MCF 10A (cell line): Measurements from ENCODE around the gene PLCD3. TPM values are rescaled to one million over a fixed set of nuclear protein-coding genes. Genes with fewer than 3 reads are reported as not detected.
A peak's percentile ranks its signal among the peaks of the same experiment; 100 is the strongest.

Experiments
- BruUV-seq: library from RNA; stranded (reverse); fragments of 400-500 nt; replicated peaks from 2 replicates; lab custom pipeline; 2021; lab: Mats Ljungman, UMichigan
- CTCF ChIA-PET: fragments of 300-600 bp; sonication (Branson Sonifier 250); formaldehyde crosslinking; extraction: SDS; loops from one replicate; lab custom pipeline; 2021; ENCODE audit warnings: antibody characterized with exemption, inconsistent platforms; lab: Yijun Ruan, JAX
- POLR2A ChIA-PET: fragments of 300-600, 350-650 bp; sonication (Branson Sonifier 250); formaldehyde crosslinking; extraction: SDS; loops from one replicate; lab custom pipeline; 2020; ENCODE audit warnings: antibody characterized with exemption, inconsistent platforms; lab: Yijun Ruan, JAX
- DNase-seq: peaks from one replicate; pipeline ENCODE4 v3.0.0-alpha.2; 2018; ENCODE audit not compliant: unreplicated experiment
- H3K27ac Mint-ChIP-seq: one replicate; pipeline ENCODE4 v1.8.0; 2022; ENCODE audit warnings: mild to moderate bottlenecking, low read depth, mixed read lengths; ENCODE audit not compliant: unreplicated experiment
- H3K27me3 Mint-ChIP-seq: one replicate; pipeline ENCODE4 v1.8.0; 2022; ENCODE audit warnings: mixed read lengths; ENCODE audit not compliant: insufficient read depth, unreplicated experiment
- H3K36me3 Mint-ChIP-seq: one replicate; pipeline ENCODE4 v1.8.0; 2022; ENCODE audit warnings: mild to moderate bottlenecking, moderate library complexity, mixed read lengths; ENCODE audit not compliant: insufficient read depth, unreplicated experiment
- H3K4me1 Mint-ChIP-seq: one replicate; pipeline ENCODE4 v1.8.0; 2022; ENCODE audit warnings: mixed read lengths; ENCODE audit not compliant: insufficient read depth, unreplicated experiment
- H3K4me3 Mint-ChIP-seq: one replicate; pipeline ENCODE4 v1.8.0; 2022; ENCODE audit warnings: mild to moderate bottlenecking, moderate library complexity, mixed read lengths; ENCODE audit not compliant: unreplicated experiment
- H3K9me3 Mint-ChIP-seq: one replicate; pipeline ENCODE4 v1.8.0; 2022; ENCODE audit warnings: mixed read lengths; ENCODE audit not compliant: unreplicated experiment
- intact Hi-C: fragments of 100-400 bp; cut with micrococcal nuclease; formaldehyde crosslinking; loops from 2 replicates; pipeline ENCODE4 v1.14.1; 2022
- total RNA-seq: library from RNA; stranded (reverse); gene quantifications from 2 replicates; pipeline ENCODE4 v1.2.3, GENCODE V29; 2022
- TF ChIP-seq, protein P1 (sequence below): fragments of 200-600 bp; IDR thresholded peaks from one replicate; pipeline ENCODE4 v1.8.0; 2022; ENCODE audit warnings: antibody characterized with exemption, mild to moderate bottlenecking; ENCODE audit not compliant: unreplicated experiment

Gene PLCD3
- total RNA-seq, 1 experiment from 2014 or later = 69.7 TPM

DNA sequence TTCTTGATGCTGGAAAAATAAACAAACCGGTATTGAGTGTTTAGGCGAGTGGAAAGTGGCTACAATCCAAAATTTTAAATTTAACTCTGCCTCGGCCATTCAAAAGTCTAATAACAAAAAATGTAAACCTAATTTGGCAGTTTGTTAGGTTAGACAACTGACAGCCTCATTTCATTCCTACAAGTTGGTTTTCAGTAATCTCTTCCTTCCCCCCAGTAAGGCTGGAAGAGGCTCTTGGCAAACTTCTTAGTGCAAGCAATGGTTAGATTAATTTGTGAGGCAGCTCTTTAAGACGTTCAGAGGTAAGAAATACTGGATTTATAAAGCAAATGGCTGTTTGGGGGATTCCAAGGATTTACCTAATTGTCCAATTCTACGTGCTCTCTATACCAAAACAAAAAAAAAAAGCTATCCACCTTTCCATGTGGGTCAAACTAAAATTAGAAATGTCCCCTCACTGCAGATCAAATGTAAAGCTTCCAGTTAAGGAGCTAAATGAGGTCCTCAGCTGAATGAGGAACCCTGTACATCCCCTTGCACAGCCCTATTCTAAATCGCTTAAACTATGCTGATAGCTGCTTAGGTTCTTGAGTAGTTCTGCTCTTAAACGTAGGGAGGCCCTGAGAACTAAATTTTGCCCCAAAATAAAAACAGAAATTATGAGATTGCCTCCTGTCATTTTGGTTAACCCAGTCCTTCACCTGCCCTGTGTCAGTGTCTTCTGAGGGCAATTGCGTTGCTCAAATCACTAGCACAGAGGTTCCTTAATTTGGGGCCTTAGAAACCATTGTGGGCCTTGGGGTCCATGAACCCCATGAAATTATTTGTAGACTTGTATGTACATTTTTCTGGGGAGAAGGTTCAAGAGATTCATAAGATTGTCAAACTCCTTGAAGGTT lies 18.8 kb upstream of the PLCD3 start:
- TF ChIP-seq, protein P1, sequence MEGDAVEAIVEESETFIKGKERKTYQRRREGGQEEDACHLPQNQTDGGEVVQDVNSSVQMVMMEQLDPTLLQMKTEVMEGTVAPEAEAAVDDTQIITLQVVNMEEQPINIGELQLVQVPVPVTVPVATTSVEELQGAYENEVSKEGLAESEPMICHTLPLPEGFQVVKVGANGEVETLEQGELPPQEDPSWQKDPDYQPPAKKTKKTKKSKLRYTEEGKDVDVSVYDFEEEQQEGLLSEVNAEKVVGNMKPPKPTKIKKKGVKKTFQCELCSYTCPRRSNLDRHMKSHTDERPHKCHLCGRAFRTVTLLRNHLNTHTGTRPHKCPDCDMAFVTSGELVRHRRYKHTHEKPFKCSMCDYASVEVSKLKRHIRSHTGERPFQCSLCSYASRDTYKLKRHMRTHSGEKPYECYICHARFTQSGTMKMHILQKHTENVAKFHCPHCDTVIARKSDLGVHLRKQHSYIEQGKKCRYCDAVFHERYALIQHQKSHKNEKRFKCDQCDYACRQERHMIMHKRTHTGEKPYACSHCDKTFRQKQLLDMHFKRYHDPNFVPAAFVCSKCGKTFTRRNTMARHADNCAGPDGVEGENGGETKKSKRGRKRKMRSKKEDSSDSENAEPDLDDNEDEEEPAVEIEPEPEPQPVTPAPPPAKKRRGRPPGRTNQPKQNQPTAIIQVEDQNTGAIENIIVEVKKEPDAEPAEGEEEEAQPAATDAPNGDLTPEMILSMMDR = no peak
- ChIA-PET CTCF (interaction anchor here (0.6 to 7.5 kb wide), 13 partner anchors 11 to 697 kb away, joined by 3 to 200 read pairs (median 8); partner anchors contain the start of genes ACBD4, HEXIM2 and PLCD3), POLR2A (interaction anchor here (0.6 to 12.7 kb wide), 21 partner anchors 16 to 289 kb away, joined by 3 to 1083 read pairs (median 9); partner anchors contain the start of genes ACBD4, HEXIM2, MAP3K14 and NMT1)
- no peak for DNase-seq
- Mint-ChIP-seq H3K9me3 (no peaks in the 10 kb centered on the region), H3K4me3 (peak overlapping the region; percentile 97), H3K36me3 (peaks cover 56% of the 10 kb centered on the region), H3K4me1 (peaks cover 21% of the 10 kb centered on the region), H3K27me3 (no peaks in the 10 kb centered on the region), H3K27ac (peak overlapping the region; percentile 51)
- BruUV-seq = no TSS peak
- intact Hi-C loops = no loop called here

DNA sequence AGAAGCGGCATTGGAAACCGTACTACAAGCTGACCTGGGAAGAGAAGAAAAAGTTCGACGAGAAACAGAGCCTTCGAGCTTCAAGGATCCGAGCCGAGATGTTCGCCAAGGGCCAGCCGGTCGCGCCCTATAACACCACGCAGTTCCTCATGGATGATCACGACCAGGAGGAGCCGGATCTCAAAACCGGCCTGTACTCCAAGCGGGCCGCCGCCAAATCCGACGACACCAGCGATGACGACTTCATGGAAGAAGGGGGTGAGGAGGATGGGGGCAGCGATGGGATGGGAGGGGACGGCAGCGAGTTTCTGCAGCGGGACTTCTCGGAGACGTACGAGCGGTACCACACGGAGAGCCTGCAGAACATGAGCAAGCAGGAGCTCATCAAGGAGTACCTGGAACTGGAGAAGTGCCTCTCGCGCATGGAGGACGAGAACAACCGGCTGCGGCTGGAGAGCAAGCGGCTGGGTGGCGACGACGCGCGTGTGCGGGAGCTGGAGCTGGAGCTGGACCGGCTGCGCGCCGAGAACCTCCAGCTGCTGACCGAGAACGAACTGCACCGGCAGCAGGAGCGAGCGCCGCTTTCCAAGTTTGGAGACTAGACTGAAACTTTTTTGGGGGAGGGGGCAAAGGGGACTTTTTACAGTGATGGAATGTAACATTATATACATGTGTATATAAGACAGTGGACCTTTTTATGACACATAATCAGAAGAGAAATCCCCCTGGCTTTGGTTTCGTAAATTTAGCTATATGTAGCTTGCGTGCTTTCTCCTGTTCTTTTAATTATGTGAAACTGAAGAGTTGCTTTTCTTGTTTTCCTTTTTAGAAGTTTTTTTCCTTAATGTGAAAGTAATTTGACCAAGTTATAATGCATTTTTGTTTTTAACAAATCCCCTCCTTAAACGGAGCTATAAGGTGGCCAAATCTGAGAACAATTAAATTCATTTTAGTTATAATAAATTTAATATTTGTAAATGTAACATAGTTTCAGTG lies 17.7 kb upstream of the PLCD3 start:
- Mint-ChIP-seq H3K9me3 (no peaks in the 10 kb centered on the region), H3K36me3 (peaks cover 50% of the 10 kb centered on the region), H3K27ac (peak overlapping the region; percentile 100), H3K4me1 (peaks cover 23% of the 10 kb centered on the region), H3K27me3 (no peaks in the 10 kb centered on the region), H3K4me3 (peak overlapping the region; percentile 97)
- ChIA-PET POLR2A (interaction anchor here (0.6 to 12.7 kb wide), 38 partner anchors 9 to 1135 kb away, joined by 3 to 1083 read pairs (median 6); partner anchors contain the start of genes ACBD4, DCAKD, EFTUD2 and FMNL1), CTCF (interaction anchor here (0.6 to 7.5 kb wide), 29 partner anchors 7 to 927 kb away, joined by 3 to 200 read pairs (median 4); partner anchors contain the start of genes ACBD4, HEXIM2 and PLCD3)
- peak; percentile 71 for DNase-seq
- no TSS peak for BruUV-seq
- TF ChIP-seq, protein P1 = peak; percentile 10
- intact Hi-C loops = loop anchor here (1.0 to 5.0 kb wide), 3 partner anchors 15 to 167 kb away; partner anchors contain the start of genes ACBD4 and MAP3K14

DNA sequence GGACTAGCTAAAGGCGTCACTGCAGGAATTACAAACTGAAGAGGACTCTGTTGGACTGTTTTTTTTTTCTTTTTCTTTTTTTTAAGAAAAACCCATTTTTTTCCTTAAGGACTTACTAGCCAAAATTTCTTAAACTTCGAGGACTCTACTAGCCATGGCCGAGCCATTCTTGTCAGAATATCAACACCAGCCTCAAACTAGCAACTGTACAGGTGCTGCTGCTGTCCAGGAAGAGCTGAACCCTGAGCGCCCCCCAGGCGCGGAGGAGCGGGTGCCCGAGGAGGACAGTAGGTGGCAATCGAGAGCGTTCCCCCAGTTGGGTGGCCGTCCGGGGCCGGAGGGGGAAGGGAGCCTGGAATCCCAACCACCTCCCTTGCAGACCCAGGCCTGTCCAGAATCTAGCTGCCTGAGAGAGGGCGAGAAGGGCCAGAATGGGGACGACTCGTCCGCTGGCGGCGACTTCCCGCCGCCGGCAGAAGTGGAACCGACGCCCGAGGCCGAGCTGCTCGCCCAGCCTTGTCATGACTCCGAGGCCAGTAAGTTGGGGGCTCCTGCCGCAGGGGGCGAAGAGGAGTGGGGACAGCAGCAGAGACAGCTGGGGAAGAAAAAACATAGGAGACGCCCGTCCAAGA lies 16.8 kb upstream of the PLCD3 start:
- Mint-ChIP-seq H3K27me3 (no peaks in the 10 kb centered on the region), H3K27ac (peak overlapping the region; percentile 100), H3K4me1 (peaks cover 23% of the 10 kb centered on the region), H3K4me3 (peak overlapping the region; percentile 97), H3K9me3 (no peaks in the 10 kb centered on the region), H3K36me3 (peaks cover 50% of the 10 kb centered on the region)
- peak; percentile 88 for DNase-seq
- BruUV-seq = no TSS peak
- ChIA-PET POLR2A (interaction anchor here (0.6 to 12.7 kb wide), 47 partner anchors 8 to 744 kb away, joined by 3 to 1083 read pairs (median 5); partner anchors contain the start of genes ACBD4, DCAKD, EFTUD2 and FMNL1), CTCF (interaction anchor here (0.6 to 7.5 kb wide), 36 partner anchors 8 to 926 kb away, joined by 3 to 200 read pairs (median 4); partner anchors contain the start of genes ACBD4, HEXIM2 and PLCD3)
- intact Hi-C loops = loop anchor here (1.0 to 5.0 kb wide), 3 partner anchors 14 to 168 kb away; partner anchors contain the start of genes ACBD4 and MAP3K14
- TF ChIP-seq, protein P1 = peak; percentile 86
